OCI-LY3 (cell line): ENCODE results near the gene TMEM63B.

Experiments
- EZH2phosphoT487 ChIP-seq: fragments of 200-600 bp; shearing (Covaris generic); IDR thresholded peaks from 2 replicates; pipeline ENCODE4 v1.6.1; 2018; ENCODE audit warnings: antibody characterized with exemption, mixed run types, low read depth
- TF ChIP-seq, protein P1 (sequence below): fragments of 200-600, 300-600 bp; sonication (generic); IDR thresholded peaks from 2 replicates; pipeline ENCODE4 v1.5.1; 2014; ENCODE audit warnings: antibody characterized with exemption, low read length, low read depth

DNA sequence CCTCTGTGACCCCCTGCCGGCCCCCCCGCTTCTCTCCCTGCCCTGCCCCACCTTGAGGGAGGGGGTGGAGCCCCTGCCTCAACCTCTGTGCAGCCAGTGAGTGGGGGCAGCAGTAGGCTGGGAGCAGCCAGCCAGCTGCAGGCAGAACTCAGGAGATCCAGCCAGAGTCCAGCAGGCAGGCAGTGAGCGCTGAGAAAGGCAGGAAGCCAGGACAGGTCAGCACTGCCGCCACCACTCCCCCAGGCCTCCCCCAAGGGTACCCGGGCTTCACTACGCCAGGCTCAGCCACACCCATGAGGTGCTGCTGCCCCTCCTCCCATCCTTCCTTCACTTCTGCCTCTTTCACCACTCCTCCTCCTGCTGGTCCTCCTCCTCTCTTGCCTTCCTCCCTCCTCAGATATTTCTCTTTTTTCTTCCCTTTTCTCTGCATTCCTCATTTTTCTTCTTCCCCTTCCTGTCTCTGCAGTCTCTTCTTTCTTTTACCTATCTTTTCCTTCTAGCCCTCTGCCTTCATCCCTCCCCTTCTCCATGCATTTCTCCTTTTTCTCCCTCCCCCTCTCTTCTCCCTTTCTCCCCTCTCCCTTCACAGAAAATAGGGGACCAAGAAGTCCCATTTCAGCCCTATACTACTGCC lies 11.5 kb downstream of the TMEM63B start:
- TF ChIP-seq, protein P1, sequence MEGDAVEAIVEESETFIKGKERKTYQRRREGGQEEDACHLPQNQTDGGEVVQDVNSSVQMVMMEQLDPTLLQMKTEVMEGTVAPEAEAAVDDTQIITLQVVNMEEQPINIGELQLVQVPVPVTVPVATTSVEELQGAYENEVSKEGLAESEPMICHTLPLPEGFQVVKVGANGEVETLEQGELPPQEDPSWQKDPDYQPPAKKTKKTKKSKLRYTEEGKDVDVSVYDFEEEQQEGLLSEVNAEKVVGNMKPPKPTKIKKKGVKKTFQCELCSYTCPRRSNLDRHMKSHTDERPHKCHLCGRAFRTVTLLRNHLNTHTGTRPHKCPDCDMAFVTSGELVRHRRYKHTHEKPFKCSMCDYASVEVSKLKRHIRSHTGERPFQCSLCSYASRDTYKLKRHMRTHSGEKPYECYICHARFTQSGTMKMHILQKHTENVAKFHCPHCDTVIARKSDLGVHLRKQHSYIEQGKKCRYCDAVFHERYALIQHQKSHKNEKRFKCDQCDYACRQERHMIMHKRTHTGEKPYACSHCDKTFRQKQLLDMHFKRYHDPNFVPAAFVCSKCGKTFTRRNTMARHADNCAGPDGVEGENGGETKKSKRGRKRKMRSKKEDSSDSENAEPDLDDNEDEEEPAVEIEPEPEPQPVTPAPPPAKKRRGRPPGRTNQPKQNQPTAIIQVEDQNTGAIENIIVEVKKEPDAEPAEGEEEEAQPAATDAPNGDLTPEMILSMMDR = no peak
- TF ChIP-seq EZH2phosphoT487 = no peak
